GM13976 (cell line): ENCODE measurements around the gene EIF3J.
A peak's percentile ranks its signal among the peaks of the same experiment; 100 is the strongest.

ENCODE experiments used
- DNase-seq: peaks from one replicate; pipeline ENCODE4 v3.0.0; 2012; ENCODE audit warnings: low spot score
- CTCF ChIP-seq: IDR thresholded peaks from 2 replicates; pipeline ENCODE4 v1.5.1; 2012; ENCODE audit warnings: borderline replicate concordance, mild to moderate bottlenecking; ENCODE audit not compliant: insufficient read depth; ENCODE audit errors: extremely low read depth, missing control alignments, control extremely low read depth
- in situ Hi-C: fragments of 300-500 bp; cut with MboI; formaldehyde crosslinking; loops from one replicate; pipeline ENCODE4 v1.12.0; 2022; ENCODE audit warnings: low sequenced_read_pairs, mixed read lengths, inconsistent platforms; ENCODE audit not compliant: unreplicated experiment

Gene EIF3J

GRCh38 chr15:44536962-44537734 lies at the start of gene EIF3J:
TSS of gene EIF3J (plus strand) at chr15:44537147. CDS start at chr15:44537195, 48 bp downstream.
- in situ Hi-C loops: no loop called here
- TF ChIP-seq CTCF: no peak
- DNase-seq: peak; percentile 98

GRCh38 chr15:44489464-44489863 lies 47.5 kb upstream of the EIF3J start:
- no peak for DNase-seq
- in situ Hi-C loops: no loop called here
- no peak for TF ChIP-seq CTCF

GRCh38 chr15:44490622-44491021 lies 46.3 kb upstream of the EIF3J start:
- in situ Hi-C loops: no loop called here
- DNase-seq: no peak
- no peak for TF ChIP-seq CTCF

- in situ Hi-C loops: no loop called here
- no peak for TF ChIP-seq CTCF
- DNase-seq: no peak
These were observed 44.9 kb upstream of the EIF3J start for GRCh38 chr15:44492040-44492439.

GRCh38 chr15:44492672-44493071 lies 44.3 kb upstream of the EIF3J start:
- DNase-seq: no peak
- in situ Hi-C loops: no loop called here
- TF ChIP-seq CTCF: no peak

- TF ChIP-seq CTCF: no peak
- DNase-seq: no peak
- in situ Hi-C loops: no loop called here
These were observed 41.4 kb upstream of the EIF3J start for GRCh38 chr15:44495562-44495961.
